COLO829 (cell line): Measurements from ENCODE around the gene YPEL2.
"Not testable (repeated sequence)": the region's sequence is repeated elsewhere in the genome, so short reads cannot be mapped to it uniquely, and the experiment has no call there.

Source experiments
- DNase-seq: peaks from one replicate; pipeline ENCODE4 v3.0.0; 2012; ENCODE audit warnings: low spot score

Gene YPEL2

GRCh38 chr17:59331129-59331928, at the start of gene YPEL2:
TSS of gene YPEL2 (plus strand) at chr17:59331655. CDS start at chr17:59353410, 21,755 bp downstream.
- peak; percentile 78 for DNase-seq

- no peak for DNase-seq
These were observed 47.1 kb upstream of the YPEL2 start for GRCh38 chr17:59284317-59284716.

GRCh38 chr17:59287452-59287851, 44.0 kb upstream of the YPEL2 start:
- peak; percentile 29 for DNase-seq

GRCh38 chr17:59287891-59288290, 43.6 kb upstream of the YPEL2 start:
- no peak for DNase-seq

GRCh38 chr17:59289981-59290301, 41.5 kb upstream of the YPEL2 start:
- no peak for DNase-seq

- peak; percentile 8 for DNase-seq
These were observed 41.0 kb upstream of the YPEL2 start for GRCh38 chr17:59290302-59290998.

GRCh38 chr17:59292174-59292523, 39.3 kb upstream of the YPEL2 start:
- DNase-seq: no peak

- DNase-seq: no peak
These were observed 35.3 kb upstream of the YPEL2 start for GRCh38 chr17:59296190-59296589.

- DNase-seq: no peak
These were observed 32.9 kb upstream of the YPEL2 start for GRCh38 chr17:59298521-59298920.

GRCh38 chr17:59299400-59300092, 31.9 kb upstream of the YPEL2 start:
- DNase-seq: no peak

GRCh38 chr17:59300941-59301340, 30.5 kb upstream of the YPEL2 start:
- DNase-seq: no peak

- no peak for DNase-seq
These were observed 26.6 kb upstream of the YPEL2 start for GRCh38 chr17:59304811-59305210.

GRCh38 chr17:59310263-59310920, 21.1 kb upstream of the YPEL2 start:
- no peak for DNase-seq

- peak; percentile 45 for DNase-seq
These were observed 20.4 kb upstream of the YPEL2 start for GRCh38 chr17:59311051-59311468.

- DNase-seq: not testable (repeated sequence)
These were observed 19.9 kb upstream of the YPEL2 start for GRCh38 chr17:59311521-59311920.

- DNase-seq: no peak
These were observed 15.6 kb upstream of the YPEL2 start for GRCh38 chr17:59315866-59316265.

- DNase-seq: no peak
These were observed 4.1 kb upstream of the YPEL2 start for GRCh38 chr17:59327121-59327980.

GRCh38 chr17:59327981-59328290, 3.5 kb upstream of the YPEL2 start:
- no peak for DNase-seq

GRCh38 chr17:59328601-59329000, 2.9 kb upstream of the YPEL2 start:
- DNase-seq: no peak

GRCh38 chr17:59329176-59330052, 2.0 kb upstream of the YPEL2 start:
- DNase-seq: peak; percentile 73
